Measurements from ENCODE around the gene COCH. TPM values are rescaled to one million over a fixed set of nuclear protein-coding genes. Genes with fewer than 3 reads are reported as not detected.

COCH gene
- polyA plus RNA-seq, 1 experiment: 0.19 TPM

DNA sequence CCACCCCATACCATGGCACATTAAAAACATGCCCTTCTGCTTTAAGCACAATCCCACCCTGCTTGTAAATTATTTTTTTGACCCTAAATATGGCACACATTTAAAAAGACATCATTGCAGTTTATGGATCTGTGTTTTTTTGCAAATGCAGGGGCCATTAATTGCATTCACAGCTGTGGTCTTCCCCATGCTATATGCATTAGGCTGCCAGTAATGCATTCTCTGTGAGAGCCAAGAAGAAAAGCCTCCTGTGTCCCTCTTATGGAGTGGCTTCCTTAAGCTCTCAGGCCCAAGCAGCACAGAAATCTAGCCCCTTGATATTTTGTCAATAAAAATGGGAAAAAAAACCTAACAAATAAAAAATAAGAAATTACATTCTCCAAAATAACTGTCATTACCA is 20.4 kb upstream of the COCH start:
- TF ChIP-seq, protein P1, sequence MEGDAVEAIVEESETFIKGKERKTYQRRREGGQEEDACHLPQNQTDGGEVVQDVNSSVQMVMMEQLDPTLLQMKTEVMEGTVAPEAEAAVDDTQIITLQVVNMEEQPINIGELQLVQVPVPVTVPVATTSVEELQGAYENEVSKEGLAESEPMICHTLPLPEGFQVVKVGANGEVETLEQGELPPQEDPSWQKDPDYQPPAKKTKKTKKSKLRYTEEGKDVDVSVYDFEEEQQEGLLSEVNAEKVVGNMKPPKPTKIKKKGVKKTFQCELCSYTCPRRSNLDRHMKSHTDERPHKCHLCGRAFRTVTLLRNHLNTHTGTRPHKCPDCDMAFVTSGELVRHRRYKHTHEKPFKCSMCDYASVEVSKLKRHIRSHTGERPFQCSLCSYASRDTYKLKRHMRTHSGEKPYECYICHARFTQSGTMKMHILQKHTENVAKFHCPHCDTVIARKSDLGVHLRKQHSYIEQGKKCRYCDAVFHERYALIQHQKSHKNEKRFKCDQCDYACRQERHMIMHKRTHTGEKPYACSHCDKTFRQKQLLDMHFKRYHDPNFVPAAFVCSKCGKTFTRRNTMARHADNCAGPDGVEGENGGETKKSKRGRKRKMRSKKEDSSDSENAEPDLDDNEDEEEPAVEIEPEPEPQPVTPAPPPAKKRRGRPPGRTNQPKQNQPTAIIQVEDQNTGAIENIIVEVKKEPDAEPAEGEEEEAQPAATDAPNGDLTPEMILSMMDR (IDR thresholded peaks at IDR 0.05; ENCODE audit: low read depth, low read length): no peak
- no peaks in the 10 kb centered on the region for H3K9me3 ChIP-seq (ENCODE audit: control insufficient read depth, insufficient read depth, low read length)
- H3K4me3 ChIP-seq (ENCODE audit: low read depth, low read length): no peak overlapping the region
- ChIA-PET CTCF (no interaction called here), POLR2A (no interaction called here)
- no peaks in the 10 kb centered on the region for H3K27me3 ChIP-seq (ENCODE audit: control insufficient read depth, insufficient read depth, low read length)
- no peak overlapping the region for H3K27ac ChIP-seq (ENCODE audit: low read depth, low read length)
- DNase-seq (ENCODE audit: low read depth, low spot score): no peak

DNA sequence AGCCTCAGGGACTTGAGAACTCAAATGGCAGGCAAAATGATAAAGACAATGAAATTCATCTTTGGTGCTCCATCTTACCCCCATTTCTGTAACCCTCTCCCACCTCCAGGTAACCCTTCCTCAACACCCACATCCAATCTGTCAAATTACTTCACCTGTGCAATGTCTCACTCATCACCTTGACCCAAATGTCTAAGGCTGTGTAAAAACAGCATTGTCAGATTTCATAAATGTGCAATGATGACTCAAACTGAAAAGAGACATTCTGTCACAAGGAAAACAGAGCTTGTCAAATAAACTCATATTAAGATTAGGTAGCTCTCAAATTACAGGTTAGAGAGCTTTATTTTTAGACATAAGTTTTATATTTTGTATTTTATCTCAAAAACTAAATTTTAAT is 19.9 kb upstream of the COCH start:
- Histone ChIP-seq H3K9me3 (ENCODE audit: control insufficient read depth, insufficient read depth, low read length) (no peaks in the 10 kb centered on the region), H3K27ac (ENCODE audit: low read depth, low read length) (no peak overlapping the region), H3K4me3 (ENCODE audit: low read depth, low read length) (no peak overlapping the region), H3K27me3 (ENCODE audit: control insufficient read depth, insufficient read depth, low read length) (no peaks in the 10 kb centered on the region)
- no peak for DNase-seq (ENCODE audit: low read depth, low spot score)
- ChIA-PET POLR2A (no interaction called here), CTCF (interaction anchor here (0.6 to 0.7 kb wide), 2 partner anchors 13 to 31 kb away, joined by 3 to 4 read pairs; no protein-coding TSS in a partner anchor)
- TF ChIP-seq, protein P1 (IDR thresholded peaks at IDR 0.05; ENCODE audit: low read depth, low read length): no peak

DNA sequence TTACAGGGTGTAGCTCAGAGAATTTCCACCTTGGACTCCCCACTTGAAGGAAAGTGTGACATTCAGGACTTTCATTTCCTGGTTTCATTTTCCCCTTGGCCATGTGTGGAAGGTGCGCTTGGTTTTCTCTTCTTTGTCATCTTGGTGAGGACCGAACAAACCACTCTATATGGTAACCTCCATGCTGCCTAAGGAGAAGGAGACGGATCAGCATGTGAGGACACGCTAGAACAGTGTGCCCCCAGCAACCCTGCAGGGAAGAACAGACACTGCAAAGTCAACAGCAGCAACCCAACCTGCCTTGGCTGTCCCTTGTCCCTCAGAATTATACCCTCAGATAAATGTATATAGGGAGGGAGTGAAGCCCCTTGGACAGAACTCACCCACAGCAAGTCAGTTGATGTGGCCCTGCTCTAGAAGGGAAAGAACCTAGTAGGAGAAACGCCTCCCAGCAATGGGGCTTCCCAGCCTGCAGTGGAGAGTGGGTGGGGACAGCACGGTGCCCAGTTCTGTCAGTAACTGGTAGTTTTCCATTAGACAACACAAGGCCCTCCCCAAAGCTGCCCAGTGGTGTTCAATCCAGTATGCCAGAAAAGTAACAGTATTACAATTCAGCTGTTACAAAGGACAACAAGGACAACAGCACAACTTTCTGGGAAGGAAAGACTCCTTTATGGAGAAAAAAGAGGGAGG is 18.9 kb upstream of the COCH start:
- DNase-seq (ENCODE audit: low read depth, low spot score): no peak
- Histone ChIP-seq H3K4me3 (ENCODE audit: low read depth, low read length) (no peak overlapping the region), H3K9me3 (ENCODE audit: control insufficient read depth, insufficient read depth, low read length) (no peaks in the 10 kb centered on the region), H3K27me3 (ENCODE audit: control insufficient read depth, insufficient read depth, low read length) (no peaks in the 10 kb centered on the region), H3K27ac (ENCODE audit: low read depth, low read length) (no peak overlapping the region)
- TF ChIP-seq, protein P1 (IDR thresholded peaks at IDR 0.05; ENCODE audit: low read depth, low read length): no peak
- POLR2A ChIA-PET: no interaction called here
- CTCF ChIA-PET: no interaction called here

DNA sequence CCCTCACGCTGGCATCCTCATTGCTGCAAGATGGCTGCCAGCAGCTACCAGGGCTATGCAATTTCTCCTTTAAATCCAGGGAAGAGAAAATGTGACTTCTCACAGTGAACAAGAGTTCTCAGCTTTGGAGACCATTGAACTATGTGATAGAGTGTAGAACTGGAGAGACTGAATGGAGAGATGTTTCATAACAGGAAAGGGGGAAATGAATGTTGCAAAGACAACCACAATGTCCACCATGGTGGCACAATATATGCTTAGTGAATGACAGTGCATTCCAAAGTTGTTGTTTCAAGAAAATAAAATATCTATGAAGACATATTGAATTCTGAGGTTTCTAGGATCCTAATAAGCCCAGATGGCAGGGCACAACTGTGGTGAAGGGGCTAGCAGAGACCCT is 13.2 kb upstream of the COCH start:
- CTCF ChIA-PET: no interaction called here

DNA sequence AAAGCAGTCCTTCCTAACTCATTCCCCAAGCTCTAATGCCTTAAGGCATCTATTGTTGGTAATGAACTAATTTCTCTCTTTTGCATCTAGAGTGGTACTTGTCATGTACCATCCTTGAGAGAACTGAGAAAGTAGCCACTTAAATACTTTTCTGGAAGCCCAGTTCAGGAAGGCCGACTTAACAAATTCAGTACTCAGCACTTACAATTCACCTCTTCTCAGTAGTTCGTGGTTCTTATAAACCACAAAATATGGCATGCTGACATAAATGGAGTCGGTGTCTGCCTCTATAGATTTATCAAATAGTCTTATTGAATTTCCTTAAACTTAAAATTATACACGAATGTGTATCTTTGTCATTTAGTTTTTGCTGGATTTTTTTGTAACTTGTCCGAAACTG is 9.4 kb upstream of the COCH start:
- Histone ChIP-seq H3K27ac (ENCODE audit: low read depth, low read length) (no peak overlapping the region), H3K9me3 (ENCODE audit: control insufficient read depth, insufficient read depth, low read length) (no peaks in the 10 kb centered on the region), H3K27me3 (ENCODE audit: control insufficient read depth, insufficient read depth, low read length) (peaks cover 10% of the 10 kb centered on the region), H3K4me3 (ENCODE audit: low read depth, low read length) (no peak overlapping the region)
- CTCF ChIA-PET: no interaction called here
- POLR2A ChIA-PET: no interaction called here
- DNase-seq (ENCODE audit: low read depth, low spot score): no peak
- TF ChIP-seq, protein P1 (IDR thresholded peaks at IDR 0.05; ENCODE audit: low read depth, low read length): no peak

More for the DNA sequence above, 13.2 kb upstream of the COCH start:
- H3K4me3 ChIP-seq (ENCODE audit: low read depth, low read length): no peak overlapping the region
- no peak overlapping the region for H3K27ac ChIP-seq (ENCODE audit: low read depth, low read length)
- peaks cover 8% of the 10 kb centered on the region for H3K27me3 ChIP-seq (ENCODE audit: control insufficient read depth, insufficient read depth, low read length)
- POLR2A ChIA-PET: no interaction called here
- H3K9me3 ChIP-seq (ENCODE audit: control insufficient read depth, insufficient read depth, low read length): no peaks in the 10 kb centered on the region
- TF ChIP-seq, protein P1 (IDR thresholded peaks at IDR 0.05; ENCODE audit: low read depth, low read length): no peak
- DNase-seq (ENCODE audit: low read depth, low spot score): no peak

Measured in AG04450 (cell line).